Activated naive CD8-positive, alpha-beta T cell treated with anti-CD3 and anti-CD28 coated beads, Interleukin-2, amount 50 U/mL, for 16 hours (primary cell): ENCODE data around the gene CD109.
A peak's percentile ranks its signal among the peaks of the same experiment; 100 is the strongest.
"Not testable (repeated sequence)": the region's sequence is repeated elsewhere in the genome, so short reads cannot be mapped to it uniquely, and the experiment has no call there.

Experiments used
- DNase-seq: peaks from one replicate; pipeline ENCODE4 v3.0.0-alpha.2; 2020; ENCODE audit warnings: low read depth, low spot score

The CD109 gene

GRCh38 chr6:73725192-73725591, 29.2 kb downstream of the CD109 start:
- not testable (repeated sequence) for DNase-seq

- no peak for DNase-seq
Measured at GRCh38 chr6:73727114-73727513, 31.1 kb downstream of the CD109 start.

GRCh38 chr6:73728548-73729205, 32.7 kb downstream of the CD109 start:
- no peak for DNase-seq

- no peak for DNase-seq
Measured at GRCh38 chr6:73731285-73731684, 35.3 kb downstream of the CD109 start.

GRCh38 chr6:73732845-73733675, 37.1 kb downstream of the CD109 start:
- DNase-seq = peak; percentile 44

GRCh38 chr6:73733791-73734190, 37.8 kb downstream of the CD109 start:
- DNase-seq = no peak

- DNase-seq = no peak
Measured at GRCh38 chr6:73734832-73735453, 38.9 kb downstream of the CD109 start.

- no peak for DNase-seq
Measured at GRCh38 chr6:73738367-73739028, 42.5 kb downstream of the CD109 start.

GRCh38 chr6:73739096-73739495, 43.1 kb downstream of the CD109 start:
- DNase-seq = no peak

GRCh38 chr6:73742433-73742832, 46.4 kb downstream of the CD109 start:
- no peak for DNase-seq

GRCh38 chr6:73743081-73743480, 47.1 kb downstream of the CD109 start:
- no peak for DNase-seq

GRCh38 chr6:73743556-73743955, 47.6 kb downstream of the CD109 start:
- DNase-seq = no peak

- DNase-seq = no peak
Measured at GRCh38 chr6:73746787-73747186, 50.8 kb downstream of the CD109 start.

- no peak for DNase-seq
Measured at GRCh38 chr6:73747289-73747688, 51.3 kb downstream of the CD109 start.

GRCh38 chr6:73752943-73753342, 56.9 kb downstream of the CD109 start:
- DNase-seq = no peak

- DNase-seq = no peak
Measured at GRCh38 chr6:73766040-73766439, 70.0 kb downstream of the CD109 start.

- no peak for DNase-seq
Measured at GRCh38 chr6:73768558-73768957, 72.6 kb downstream of the CD109 start.

GRCh38 chr6:73769976-73770375, 74.0 kb downstream of the CD109 start:
- DNase-seq = no peak

- DNase-seq = no peak
Measured at GRCh38 chr6:73774311-73774774, 78.3 kb downstream of the CD109 start.

- DNase-seq = no peak
Measured at GRCh38 chr6:73779943-73780342, 83.9 kb downstream of the CD109 start.

GRCh38 chr6:73782911-73783310, 86.9 kb downstream of the CD109 start:
- no peak for DNase-seq
